Muscle of leg (tissue), 11 donors: ENCODE results near the gene SYT12. TPM values are rescaled to one million over a fixed set of nuclear protein-coding genes. Genes with fewer than 3 reads are reported as not detected.
A peak's percentile ranks its signal among the peaks of the same experiment; 100 is the strongest.

Experiments
- DNase-seq: peaks from one replicate; pipeline ENCODE4 v3.0.0; 2013
- H3K27ac ChIP-seq: one replicate; pipeline ENCODE4 v1.5.1; 2013; ENCODE audit warnings: mild to moderate bottlenecking, low read length, control low read depth
- H3K27me3 ChIP-seq: one replicate; pipeline ENCODE4 v1.6.1; 2013; ENCODE audit warnings: low read length; ENCODE audit not compliant: control insufficient read depth, insufficient read depth
- H3K36me3 ChIP-seq: one replicate; pipeline ENCODE4 v1.6.1; 2013; ENCODE audit warnings: low read length; ENCODE audit not compliant: control insufficient read depth, insufficient read depth
- H3K4me1 ChIP-seq: one replicate; pipeline ENCODE4 v1.6.1; 2013; ENCODE audit warnings: low read length; ENCODE audit not compliant: control insufficient read depth, insufficient read depth
- H3K4me3 ChIP-seq: one replicate; pipeline ENCODE4 v1.5.1; 2013; ENCODE audit warnings: low read length, control low read depth
- H3K9me3 ChIP-seq: replicated peaks from 2 replicates; pipeline ENCODE4 v1.6.1; 2013; ENCODE audit warnings: low read depth, low read length; ENCODE audit not compliant: control insufficient read depth
- WGBS: methylation state at CpG from one replicate; pipeline ENCODE4 v1.1.5; 2013; ENCODE audit warnings: missing lambda C conversion rate; ENCODE audit not compliant: insufficient coverage; 5-methylcytosine and 5-hydroxymethylcytosine counted together
- polyA plus RNA-seq, 8 donors: library from polyadenylated mRNA; unstranded; fragments of 120-200 nt; gene quantifications; one replicate each; pipeline versions ENCODE4 v1.2.1 to v1.2.3, GENCODE V29; 2013; ENCODE audit warnings: inconsistent platforms in 1 of 8, low replicate concordance in 1 of 8; ENCODE audit not compliant: insufficient read length in 8 of 8, insufficient read depth in 1 of 8
- total RNA-seq: library from RNA; stranded (reverse); fragments of 120-200 nt; gene quantifications from one replicate; pipeline ENCODE4 v1.2.4, GENCODE V29; 2013

The SYT12 gene
- total and polyA plus RNA-seq, 9 donors: 0.05 to 0.30 (median 0.07) TPM; not detected in 1

DNA sequence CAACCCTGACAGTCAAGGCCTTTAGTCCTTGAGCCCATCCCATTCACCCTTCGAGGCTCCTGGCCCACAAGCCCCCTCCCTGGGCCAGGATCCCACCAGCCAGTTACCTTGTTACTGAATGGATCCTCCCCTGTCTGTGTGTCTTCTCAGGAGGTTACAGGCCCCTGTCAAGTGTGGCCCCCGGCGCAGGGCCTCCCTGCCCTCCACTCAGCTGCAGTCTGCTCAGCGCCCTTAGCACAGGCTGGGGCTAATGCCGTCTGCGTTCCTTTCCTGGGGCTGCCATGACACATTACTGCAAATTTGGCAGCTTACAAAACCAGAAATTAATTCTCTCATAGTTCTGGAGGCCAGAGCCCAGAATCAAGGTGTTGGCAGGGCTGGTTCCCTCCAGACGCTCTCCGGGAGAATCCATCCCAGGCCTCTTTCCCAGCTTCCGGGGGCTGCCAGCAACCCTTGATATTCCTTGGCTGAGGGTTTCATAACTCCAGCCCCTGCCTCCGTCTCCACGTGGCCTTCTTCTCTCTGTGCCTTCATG is 9.4 kb upstream of the SYT12 start:
- no peak overlapping the region for H3K4me3 ChIP-seq
- no peaks in the 10 kb centered on the region for H3K36me3 ChIP-seq
- no peaks in the 10 kb centered on the region for H3K4me1 ChIP-seq
- 52% methylated on average over 11 of the region's 11 CpGs for WGBS
- no peak for DNase-seq
- no peaks in the 10 kb centered on the region for H3K9me3 ChIP-seq
- H3K27me3 ChIP-seq: peaks cover 2% of the 10 kb centered on the region
- no peak overlapping the region for H3K27ac ChIP-seq

DNA sequence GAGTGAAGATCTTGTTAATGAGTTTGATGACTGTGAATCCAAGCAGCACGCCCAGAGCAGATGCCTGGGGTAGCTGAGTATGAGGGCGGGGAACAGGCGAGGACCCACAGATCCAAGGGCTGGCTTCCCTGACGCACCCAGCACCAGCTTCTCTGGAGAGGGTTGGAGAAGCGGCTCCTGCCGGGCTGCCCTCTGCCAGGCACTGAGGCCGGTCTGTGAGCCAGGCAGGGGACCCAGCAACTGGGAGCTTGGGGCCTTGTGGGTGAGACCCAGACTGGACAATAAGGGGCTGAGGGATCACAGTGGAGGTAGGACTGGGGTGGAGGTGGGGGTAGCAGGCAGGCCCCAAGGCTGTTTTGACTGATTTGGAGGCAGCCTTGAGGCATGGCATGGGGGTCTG is 8.6 kb upstream of the SYT12 start:
- H3K4me3 ChIP-seq: no peak overlapping the region
- no peaks in the 10 kb centered on the region for H3K36me3 ChIP-seq
- H3K9me3 ChIP-seq: no peaks in the 10 kb centered on the region
- no peaks in the 10 kb centered on the region for H3K4me1 ChIP-seq
- H3K27me3 ChIP-seq: peaks cover 2% of the 10 kb centered on the region
- no peak overlapping the region for H3K27ac ChIP-seq
- DNase-seq: no peak
- 91% methylated on average over 7 of the region's 7 CpGs for WGBS

DNA sequence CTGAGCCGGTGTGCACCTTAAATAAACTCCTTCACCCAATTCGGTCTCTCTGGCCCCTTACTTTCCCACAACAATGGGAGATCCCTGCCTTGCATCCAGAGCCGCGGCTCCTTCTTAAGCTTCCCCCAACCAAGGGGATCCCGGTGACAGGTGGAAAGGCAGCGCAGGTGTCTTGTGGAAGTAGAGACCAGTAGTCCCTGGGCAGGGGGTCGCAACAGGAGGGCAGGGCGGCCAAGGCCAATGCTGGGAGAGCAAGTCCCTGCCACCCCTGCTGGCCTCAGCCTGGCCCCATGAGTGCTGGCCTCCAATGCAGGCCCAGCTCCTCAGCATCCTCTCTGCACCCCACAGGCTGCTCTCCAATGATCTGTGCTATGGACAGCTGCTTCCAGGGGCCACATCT is 7.9 kb upstream of the SYT12 start:
- DNase-seq: no peak
- no peaks in the 10 kb centered on the region for H3K36me3 ChIP-seq
- no peak overlapping the region for H3K27ac ChIP-seq
- H3K27me3 ChIP-seq: no peaks in the 10 kb centered on the region
- H3K9me3 ChIP-seq: no peaks in the 10 kb centered on the region
- H3K4me3 ChIP-seq: no peak overlapping the region
- no peaks in the 10 kb centered on the region for H3K4me1 ChIP-seq
- 78% methylated on average over 5 of the region's 8 CpGs for WGBS

DNA sequence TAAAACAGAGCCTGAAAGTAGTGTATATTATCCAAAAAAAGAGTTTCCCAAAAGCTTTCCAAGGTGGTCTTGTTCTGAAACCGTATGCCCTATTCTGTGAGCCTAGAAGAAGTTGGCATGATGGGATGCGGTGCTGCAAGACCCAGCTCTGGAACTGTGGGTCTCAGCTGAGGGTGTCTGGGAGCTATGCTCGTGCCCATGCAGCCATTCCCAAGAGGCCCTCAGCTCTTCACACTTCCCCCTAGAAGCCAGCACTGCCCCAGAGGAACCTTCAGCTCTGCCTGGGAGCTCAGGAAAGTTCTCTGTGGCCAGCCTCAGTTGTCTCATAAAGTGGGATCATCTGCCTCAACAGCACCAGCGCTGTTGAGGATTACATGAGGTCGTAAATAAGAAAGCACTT is 6.4 kb upstream of the SYT12 start:
- 84% methylated on average over 2 of the region's 5 CpGs for WGBS
- peaks cover 1% of the 10 kb centered on the region for H3K27me3 ChIP-seq
- no peaks in the 10 kb centered on the region for H3K9me3 ChIP-seq
- DNase-seq: no peak
- no peak overlapping the region for H3K27ac ChIP-seq
- H3K36me3 ChIP-seq: no peaks in the 10 kb centered on the region
- H3K4me1 ChIP-seq: no peaks in the 10 kb centered on the region
- H3K4me3 ChIP-seq: no peak overlapping the region

DNA sequence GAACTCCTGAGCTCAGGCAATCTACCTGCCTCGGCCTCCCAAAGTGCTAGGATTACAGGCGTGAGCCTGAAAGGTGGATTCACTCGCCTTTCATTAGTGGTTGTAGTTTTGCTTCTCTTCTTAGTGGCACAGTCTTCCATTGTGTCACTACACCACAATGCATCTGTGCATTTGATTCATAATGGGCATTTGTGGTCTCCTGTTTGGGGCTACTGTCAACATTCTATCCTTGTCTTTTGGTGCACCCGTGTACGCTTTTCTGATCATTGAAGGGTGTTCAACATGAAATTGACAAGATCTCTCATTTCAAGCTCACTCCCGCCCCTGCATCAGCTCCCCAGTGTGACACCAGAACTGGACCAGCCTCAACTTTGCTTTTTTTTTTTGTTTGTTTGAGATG is 2.0 kb upstream of the SYT12 start:
- Histone ChIP-seq H3K4me1 (peaks cover 14% of the 10 kb centered on the region), H3K9me3 (no peaks in the 10 kb centered on the region), H3K27ac (no peak overlapping the region), H3K36me3 (no peaks in the 10 kb centered on the region), H3K4me3 (no peak overlapping the region), H3K27me3 (peaks cover 37% of the 10 kb centered on the region)
- 86% methylated on average over 2 of the region's 6 CpGs for WGBS
- DNase-seq: no peak

DNA sequence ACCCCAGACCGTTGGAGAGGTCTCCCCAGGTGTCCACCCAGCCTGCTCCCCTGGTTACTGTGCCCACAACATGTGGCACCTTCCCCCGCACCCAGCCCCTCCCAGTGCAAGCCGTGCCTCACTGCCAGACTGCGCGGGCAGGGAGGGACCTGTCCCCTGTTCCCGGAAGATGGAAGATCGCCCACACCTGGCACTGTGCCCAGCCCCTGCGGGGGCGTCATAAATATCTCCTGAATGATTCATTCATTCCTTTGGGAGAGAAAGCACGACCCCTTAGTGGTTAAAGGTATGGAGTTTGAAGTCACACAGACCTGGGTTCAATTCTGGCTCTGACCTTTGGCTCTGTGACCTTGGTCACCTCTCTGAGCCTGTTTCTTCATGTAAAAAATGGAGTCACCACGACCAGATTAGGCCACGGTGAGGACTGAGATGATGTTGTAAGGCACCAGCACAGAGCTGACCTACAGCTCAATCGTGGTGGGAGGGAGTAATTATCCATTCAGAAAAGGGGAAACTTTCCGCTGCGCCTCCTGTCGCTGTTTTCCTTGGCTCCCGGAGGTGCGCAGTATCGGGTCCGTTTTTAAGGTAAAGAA is 497 bp upstream of the SYT12 start:
- 22% methylated on average over 12 of the region's 20 CpGs for WGBS
- H3K36me3 ChIP-seq: no peaks in the 10 kb centered on the region
- H3K9me3 ChIP-seq: no peaks in the 10 kb centered on the region
- H3K27me3 ChIP-seq: peaks cover 42% of the 10 kb centered on the region
- H3K27ac ChIP-seq: no peak overlapping the region
- peak; percentile 20 for DNase-seq
- H3K4me1 ChIP-seq: peaks cover 14% of the 10 kb centered on the region
- H3K4me3 ChIP-seq: peak overlapping the region; percentile 18

DNA sequence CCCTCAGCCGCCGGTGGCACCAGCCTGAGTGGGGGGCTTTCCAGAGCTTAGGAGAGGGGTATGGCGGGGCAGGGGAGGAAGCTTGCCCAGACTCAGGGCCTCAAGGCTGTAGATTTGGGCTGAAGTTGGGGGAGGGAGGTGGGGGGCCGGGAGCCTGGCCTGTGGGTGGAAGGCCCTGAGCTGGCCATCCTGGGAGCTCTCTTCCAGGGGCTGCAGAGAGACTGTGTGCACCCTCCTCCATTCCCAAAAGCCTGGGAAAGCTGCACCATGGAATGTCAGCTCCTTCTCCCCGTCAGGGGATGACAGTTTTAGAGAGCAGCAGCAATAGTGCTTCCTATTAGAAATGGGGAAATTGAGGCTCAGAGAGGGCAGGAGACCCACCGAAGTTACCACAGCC is 1.0 kb downstream of the SYT12 start:
- H3K4me3 ChIP-seq: no peak overlapping the region
- 36% methylated on average over 3 of the region's 6 CpGs for WGBS
- peaks cover 44% of the 10 kb centered on the region for H3K27me3 ChIP-seq

DNA sequence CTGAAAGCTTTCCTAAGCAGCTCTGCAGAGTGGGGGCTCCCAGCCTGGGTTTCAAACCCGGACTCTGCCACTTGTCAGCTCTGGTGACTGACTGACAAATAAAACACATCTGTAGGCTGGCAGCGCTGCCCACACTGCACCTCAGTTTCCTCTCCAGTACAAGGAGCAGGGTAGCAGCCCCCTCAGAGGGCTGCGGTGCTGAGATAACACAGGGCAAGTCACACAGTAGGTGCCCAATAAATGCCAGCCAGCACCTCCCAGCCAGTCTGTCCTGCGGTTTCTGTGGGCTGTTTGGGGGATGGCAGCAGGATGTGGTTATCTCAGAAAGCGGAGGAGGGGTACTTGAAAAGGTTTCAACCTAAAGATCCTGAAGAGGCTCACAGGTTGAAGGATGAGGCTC is 1.5 kb downstream of the SYT12 start:
- Histone ChIP-seq H3K36me3 (no peaks in the 10 kb centered on the region), H3K27ac (no peak overlapping the region), H3K4me3 (no peak overlapping the region), H3K27me3 (peaks cover 46% of the 10 kb centered on the region), H3K9me3 (no peaks in the 10 kb centered on the region), H3K4me1 (peaks cover 14% of the 10 kb centered on the region)
- DNase-seq: no peak
- 79% methylated on average over 5 of the region's 5 CpGs for WGBS

More for the DNA sequence above, 1.0 kb downstream of the SYT12 start:
- Histone ChIP-seq H3K36me3 (no peaks in the 10 kb centered on the region), H3K9me3 (no peaks in the 10 kb centered on the region), H3K4me1 (peaks cover 14% of the 10 kb centered on the region), H3K27ac (no peak overlapping the region)
- no peak for DNase-seq

DNA sequence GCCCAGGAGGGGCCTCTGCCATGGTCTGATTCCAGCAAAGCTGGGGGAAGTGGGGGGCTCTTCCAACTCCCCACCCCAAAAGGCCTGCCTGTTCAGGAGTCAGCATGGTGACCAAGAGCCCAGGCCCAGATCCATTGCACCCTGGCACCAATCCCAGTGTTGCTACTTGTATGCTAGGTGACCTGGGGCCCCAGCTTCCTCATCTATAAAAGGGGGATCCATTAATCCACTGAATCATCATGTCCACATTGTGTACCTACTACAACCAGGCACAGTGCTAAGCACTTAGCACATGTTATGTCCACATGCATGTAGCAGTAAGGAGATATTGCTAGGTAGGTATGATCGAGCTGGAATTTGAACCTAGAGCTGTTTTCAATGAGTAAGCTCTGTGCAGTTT is 2.0 kb downstream of the SYT12 start:
- 55% methylated on average over 1 of the region's 1 CpG for WGBS
- H3K27ac ChIP-seq: no peak overlapping the region
- peaks cover 47% of the 10 kb centered on the region for H3K27me3 ChIP-seq
- no peak for DNase-seq
- H3K4me3 ChIP-seq: no peak overlapping the region
- H3K9me3 ChIP-seq: no peaks in the 10 kb centered on the region
- H3K4me1 ChIP-seq: peaks cover 14% of the 10 kb centered on the region
- H3K36me3 ChIP-seq: no peaks in the 10 kb centered on the region

DNA sequence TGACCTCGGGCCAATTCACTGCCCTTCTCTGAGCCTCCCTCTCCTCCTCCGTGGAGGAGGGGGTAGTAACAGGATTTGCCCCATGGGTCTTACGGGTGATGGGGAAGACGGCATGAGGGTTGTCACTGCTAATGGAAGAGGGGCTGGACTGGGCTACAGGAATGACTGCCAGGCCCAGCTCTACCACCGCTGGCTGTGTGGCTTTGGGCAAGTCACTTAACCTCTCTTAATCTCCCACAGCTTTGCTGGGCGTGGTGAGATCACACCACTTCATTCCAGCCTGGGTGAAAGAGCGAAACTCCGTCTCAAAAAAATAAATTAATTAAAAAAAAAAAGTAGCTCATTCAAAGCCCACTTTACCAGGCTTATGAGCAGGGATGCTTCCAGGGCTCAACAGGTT is 2.8 kb downstream of the SYT12 start:
- H3K36me3 ChIP-seq: no peaks in the 10 kb centered on the region
- no peaks in the 10 kb centered on the region for H3K9me3 ChIP-seq
- no CpG with 5 or more reads among the region's 8 CpGs for WGBS
- no peak overlapping the region for H3K4me3 ChIP-seq
- H3K27ac ChIP-seq: no peak overlapping the region
- peaks cover 50% of the 10 kb centered on the region for H3K27me3 ChIP-seq
- peaks cover 14% of the 10 kb centered on the region for H3K4me1 ChIP-seq
- no peak for DNase-seq

DNA sequence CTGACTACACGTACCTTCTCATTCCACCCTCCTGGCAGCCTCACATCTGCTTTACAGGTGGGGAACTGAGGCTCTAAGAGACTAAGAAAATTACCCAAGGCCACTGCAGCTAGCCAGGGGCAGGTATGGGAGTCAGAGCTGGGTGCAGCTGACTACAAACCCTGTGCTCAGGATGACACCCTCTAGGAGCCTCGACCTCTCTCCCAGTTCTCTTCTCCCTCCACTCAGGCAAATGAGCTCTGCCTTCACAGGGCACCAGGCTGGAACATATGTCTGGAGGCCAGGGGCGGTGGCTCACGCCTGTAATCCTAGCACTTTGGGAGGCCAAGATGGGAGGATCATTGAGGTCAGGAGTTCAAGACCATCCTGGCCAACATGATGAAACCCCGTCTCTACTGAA is 4.0 kb downstream of the SYT12 start:
- Histone ChIP-seq H3K27ac (no peak overlapping the region), H3K36me3 (no peaks in the 10 kb centered on the region), H3K4me1 (peaks cover 14% of the 10 kb centered on the region), H3K9me3 (no peaks in the 10 kb centered on the region), H3K27me3 (peaks cover 49% of the 10 kb centered on the region), H3K4me3 (no peak overlapping the region)
- DNase-seq: no peak
- 83% methylated on average over 4 of the region's 5 CpGs for WGBS
